ENCODE results near the gene CD58.

- TF ChIP-seq, protein P1, sequence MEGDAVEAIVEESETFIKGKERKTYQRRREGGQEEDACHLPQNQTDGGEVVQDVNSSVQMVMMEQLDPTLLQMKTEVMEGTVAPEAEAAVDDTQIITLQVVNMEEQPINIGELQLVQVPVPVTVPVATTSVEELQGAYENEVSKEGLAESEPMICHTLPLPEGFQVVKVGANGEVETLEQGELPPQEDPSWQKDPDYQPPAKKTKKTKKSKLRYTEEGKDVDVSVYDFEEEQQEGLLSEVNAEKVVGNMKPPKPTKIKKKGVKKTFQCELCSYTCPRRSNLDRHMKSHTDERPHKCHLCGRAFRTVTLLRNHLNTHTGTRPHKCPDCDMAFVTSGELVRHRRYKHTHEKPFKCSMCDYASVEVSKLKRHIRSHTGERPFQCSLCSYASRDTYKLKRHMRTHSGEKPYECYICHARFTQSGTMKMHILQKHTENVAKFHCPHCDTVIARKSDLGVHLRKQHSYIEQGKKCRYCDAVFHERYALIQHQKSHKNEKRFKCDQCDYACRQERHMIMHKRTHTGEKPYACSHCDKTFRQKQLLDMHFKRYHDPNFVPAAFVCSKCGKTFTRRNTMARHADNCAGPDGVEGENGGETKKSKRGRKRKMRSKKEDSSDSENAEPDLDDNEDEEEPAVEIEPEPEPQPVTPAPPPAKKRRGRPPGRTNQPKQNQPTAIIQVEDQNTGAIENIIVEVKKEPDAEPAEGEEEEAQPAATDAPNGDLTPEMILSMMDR (IDR thresholded peaks at IDR 0.05; ENCODE audit: low read depth, low read length): peak; percentile 92
- TF ChIP-seq MAX (IDR thresholded peaks at IDR 0.05; ENCODE audit: low read depth, low read length): no peak
- no peak for TF ChIP-seq MYC (IDR thresholded peaks at IDR 0.05; ENCODE audit: low read depth, low read length)
Observed at GRCh38 chr1:116485071-116485735, 85.6 kb downstream of the CD58 start.
